Myocyte (in vitro differentiated cells): ENCODE measurements around the gene ZNF398. TPM values are rescaled to one million over a fixed set of nuclear protein-coding genes. Genes with fewer than 3 reads are reported as not detected.
"Not testable (repeated sequence)": the region's sequence is repeated elsewhere in the genome, so short reads cannot be mapped to it uniquely, and the experiment has no call there.

ENCODE experiments used
- DNase-seq: peaks from one replicate; pipeline ENCODE4 v3.0.0-alpha.2; 2012; ENCODE audit warnings: low read depth
- total RNA-seq: library from RNA; depleted of rRNA; stranded (reverse); fragments of >200 nt; gene quantifications from 2 replicates; pipeline ENCODE4 v1.2.3, GENCODE V29; 2014

Gene ZNF398
- total RNA-seq, 1 donor from 2014 or later = 21.1 TPM

DNA sequence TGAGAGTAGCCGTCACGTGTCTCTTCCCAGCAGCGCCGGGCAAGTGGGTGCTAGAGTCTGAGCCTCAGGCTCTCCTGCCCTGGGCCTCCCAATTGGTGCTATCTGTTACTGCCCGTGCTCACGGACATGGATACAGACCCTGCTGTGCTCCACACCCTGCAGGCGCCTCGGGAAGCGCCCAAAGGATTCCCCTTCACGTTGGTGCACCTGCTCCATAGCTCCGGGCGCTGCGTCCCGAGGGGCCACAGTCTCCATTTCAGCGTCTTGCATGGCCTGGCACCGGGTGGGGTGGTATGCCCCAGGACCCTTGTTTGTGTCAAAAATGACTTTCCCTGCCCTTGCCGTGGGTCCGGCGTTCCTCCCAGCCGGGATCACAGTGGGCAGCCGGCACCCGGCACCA, 78.4 kb downstream of the ZNF398 start:
- DNase-seq = no peak

DNA sequence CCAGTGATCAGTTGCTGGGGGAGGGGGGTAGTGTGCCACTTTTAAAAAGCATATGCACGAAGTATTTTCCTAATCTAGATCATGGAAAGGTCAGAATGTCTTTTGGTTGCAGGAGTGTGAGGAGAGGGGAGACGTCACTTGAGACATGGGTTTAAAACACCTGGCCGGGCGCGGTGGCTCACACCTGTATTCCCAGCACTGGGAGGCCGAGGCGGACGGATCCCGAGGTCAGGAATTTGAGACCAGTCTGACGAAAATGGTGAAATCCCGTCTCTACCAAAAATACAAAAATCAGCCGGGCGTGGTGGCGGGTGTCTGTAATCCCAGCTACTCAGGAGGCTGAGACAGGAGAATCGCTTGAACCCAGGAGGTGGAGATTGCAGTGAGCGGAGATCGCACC, 79.1 kb downstream of the ZNF398 start:
- not testable (repeated sequence) for DNase-seq

DNA sequence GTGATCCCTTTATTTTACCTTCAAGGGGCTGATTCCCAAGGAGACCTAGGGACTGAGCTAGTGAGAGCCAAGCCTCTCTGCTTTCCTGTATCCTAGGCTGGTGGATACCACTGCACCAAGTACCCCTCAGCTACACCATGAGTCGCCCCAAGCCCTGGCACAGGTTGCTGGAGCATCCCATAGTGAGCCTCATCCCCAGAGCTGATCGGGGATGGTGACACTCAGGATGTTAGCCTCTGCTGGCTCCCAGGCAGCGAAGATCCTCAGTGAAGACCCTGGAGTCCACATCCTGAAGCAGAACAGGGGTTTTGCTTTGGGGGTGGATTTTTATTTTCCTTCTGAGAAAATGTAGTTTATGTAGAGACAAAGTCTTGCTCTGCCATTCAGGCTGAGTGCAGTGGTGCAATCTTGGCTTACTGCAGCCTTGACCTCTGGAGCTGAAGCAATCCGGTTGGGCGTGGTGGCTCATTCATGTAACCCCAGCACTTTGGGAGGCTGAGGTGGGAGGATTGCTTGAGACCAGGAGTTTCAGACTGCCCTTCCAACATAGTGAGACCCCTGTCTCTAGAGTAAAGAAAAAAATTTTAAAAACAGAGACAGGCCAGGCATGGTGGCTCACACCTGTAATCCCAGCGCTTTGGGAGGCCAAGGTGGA, 79.7 kb downstream of the ZNF398 start:
- no peak for DNase-seq

DNA sequence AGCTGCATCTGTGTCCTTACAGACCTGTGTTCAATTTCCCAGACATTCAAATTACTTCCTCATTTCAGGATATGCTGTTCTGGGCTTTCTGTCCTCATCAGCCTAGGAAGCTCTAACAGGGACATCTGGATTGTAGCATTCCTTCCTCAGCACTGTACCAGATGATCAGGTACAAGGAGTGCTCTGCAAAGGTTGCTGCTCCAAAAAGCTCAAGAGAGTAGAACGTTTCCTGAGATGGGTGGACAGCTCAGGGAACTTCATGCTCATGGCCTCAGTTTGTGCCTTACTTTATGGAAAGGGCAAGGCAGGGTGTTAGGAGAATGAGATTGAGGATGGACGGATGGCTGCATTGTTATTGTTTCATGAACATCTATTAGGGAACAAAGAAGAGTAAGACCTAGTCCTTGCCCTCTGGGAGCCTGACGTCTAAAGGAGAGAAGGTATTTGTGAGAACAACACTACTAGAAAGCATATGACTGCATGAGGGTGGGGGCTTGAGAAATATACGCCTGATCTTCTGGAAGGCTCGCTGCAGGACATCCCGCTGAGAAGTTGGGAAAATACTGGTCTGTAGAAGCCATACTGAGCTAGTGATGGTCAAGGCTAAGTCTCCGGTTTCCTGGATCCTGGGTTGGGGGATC, 81.7 kb downstream of the ZNF398 start:
- no peak for DNase-seq

DNA sequence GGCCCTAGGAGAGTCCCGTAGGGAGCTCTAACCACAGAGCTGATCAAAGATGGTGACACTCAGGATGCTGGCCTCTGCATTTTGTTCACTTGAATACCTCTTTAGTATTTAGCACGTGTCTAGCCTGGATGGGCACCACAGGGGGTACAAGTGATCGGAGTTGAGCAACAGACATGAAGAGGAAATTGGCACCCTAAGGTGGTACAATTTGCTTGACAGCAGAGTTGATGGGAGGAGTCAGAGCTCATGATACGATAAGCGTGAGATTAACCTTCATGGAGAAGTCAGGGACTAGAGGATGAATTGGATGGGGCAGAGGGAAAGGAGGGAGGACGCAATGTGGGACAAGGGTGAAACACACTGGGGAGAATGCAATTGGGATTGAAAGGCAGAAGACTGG, 82.3 kb downstream of the ZNF398 start:
- DNase-seq = no peak

DNA sequence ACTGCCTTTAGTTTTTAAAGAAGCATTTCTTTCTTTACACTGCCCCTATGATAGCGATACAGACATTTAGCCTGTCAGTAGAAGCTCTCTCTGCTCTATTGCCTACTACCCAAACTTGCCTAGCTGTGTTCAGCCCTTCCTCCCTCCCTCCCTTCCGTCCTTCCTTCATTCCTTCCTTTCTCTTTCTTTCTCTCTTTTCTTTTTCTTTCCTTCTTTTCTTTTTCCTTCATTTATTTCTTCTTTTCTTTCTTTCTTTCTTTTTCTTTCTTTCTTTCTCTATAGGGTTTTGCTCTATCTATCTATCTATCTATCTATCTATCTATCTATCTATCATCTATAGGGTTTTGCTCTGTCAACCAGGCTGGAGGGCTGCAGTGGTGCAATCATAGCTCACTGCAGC, 85.1 kb downstream of the ZNF398 start:
- DNase-seq = no peak

Other genes with a start within 250 kb of the ZNF398 start
- 193 and 411 TPM in 2 replicates for gene PDIA4, start 118.9 kb upstream of the ZNF398 start, total RNA-seq
- 5.9 and 6.7 TPM in 2 replicates for gene ZNF786, start 56.7 kb upstream of the ZNF398 start, total RNA-seq
- 3.6 and 6.7 TPM in 2 replicates for gene ZNF425, start 21.1 kb upstream of the ZNF398 start, total RNA-seq
- 25.3 and 27.5 TPM in 2 replicates for gene ZNF282, start 48.1 kb downstream of the ZNF398 start, total RNA-seq
- gene ZNF212, start 92.2 kb downstream of the ZNF398 start, total RNA-seq = 5.9 and 8.0 TPM in 2 replicates
- gene ZNF783, start 114.7 kb downstream of the ZNF398 start, total RNA-seq = 18.1 and 23.6 TPM in 2 replicates